Left colon (tissue), 2 donors: ENCODE data around the gene GRIK5. TPM values are rescaled to one million over a fixed set of nuclear protein-coding genes. Genes with fewer than 3 reads are reported as not detected.
"Not testable (repeated sequence)": the region's sequence is repeated elsewhere in the genome, so short reads cannot be mapped to it uniquely, and the experiment has no call there.

Experiments
- ATAC-seq: fragments of 200-7000 bp; cut with Tn5 transposase; one replicate; pipeline ENCODE4 v1.9.1; 2020; ENCODE audit warnings: mild to moderate bottlenecking, moderate library complexity
- DNase-seq, 2 donors: peaks; one replicate each; pipeline ENCODE4 v3.0.0-alpha.2; 2020
- intact Hi-C, 2 donors: fragments of 100-400 bp; cut with DNase I in 1 of 2; cut with micrococcal nuclease in 1 of 2; formaldehyde crosslinking; loops; one replicate each; pipeline versions ENCODE4 v1.11.2 to v1.14.0; 2022; cut with DNase I, micrococcal nuclease
- total RNA-seq, 2 donors: library from RNA; stranded (reverse); fragmentation: NEBNext Ultra II Directional; extraction: Animal tissue kit (Norgen Biotek cat#: 25700); gene quantifications; one replicate each; pipeline ENCODE4 v1.2.1, GENCODE V29; 2021
- donor health status: DM: no; HTN: no; CAD: no.
- donor health status: DM: yes; HTN: yes; CAD: no.

The GRIK5 gene
- total RNA-seq, 2 donors from 2014 or later: 1.0 to 2.6 TPM

DNA sequence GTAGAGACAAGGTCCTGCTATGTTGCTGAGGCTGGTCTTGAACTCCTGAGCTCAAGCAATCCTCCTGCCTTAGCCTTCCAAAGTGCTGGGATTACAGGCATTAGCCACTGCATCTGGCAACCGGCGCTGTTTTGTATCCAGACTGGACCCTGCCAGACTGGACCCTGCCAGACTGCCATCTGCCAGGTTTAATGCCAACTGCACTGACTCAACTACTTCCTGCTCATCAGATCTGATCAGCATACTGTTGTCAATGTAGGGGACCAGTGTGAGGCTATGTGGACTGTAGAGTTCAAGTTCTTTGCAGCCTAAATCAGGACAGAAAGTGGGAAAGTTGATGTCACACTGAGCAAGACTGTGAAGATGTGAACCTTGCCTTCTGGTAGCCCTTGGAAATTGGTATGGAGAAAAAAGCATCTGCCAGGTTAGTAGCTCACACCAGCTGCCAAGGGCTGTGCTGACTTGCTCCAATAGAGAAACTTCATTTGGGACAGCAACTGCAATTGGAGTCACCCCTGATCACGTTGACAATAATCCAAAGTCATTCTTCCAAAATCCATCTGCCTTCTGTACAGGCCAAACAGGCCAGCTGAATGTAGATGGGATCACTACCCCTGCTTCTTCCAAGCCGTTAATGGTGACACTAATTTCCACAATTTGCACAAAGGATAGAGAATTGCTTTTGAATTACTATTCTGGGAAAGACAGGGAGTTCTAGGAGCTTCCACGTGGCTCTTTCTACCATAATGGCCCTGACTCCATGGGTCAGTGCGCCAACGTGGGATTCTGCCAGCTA lies 39.2 kb downstream of the GRIK5 start:
- intact Hi-C loops: no loop called here
- no peak for DNase-seq
- no peak for ATAC-seq

DNA sequence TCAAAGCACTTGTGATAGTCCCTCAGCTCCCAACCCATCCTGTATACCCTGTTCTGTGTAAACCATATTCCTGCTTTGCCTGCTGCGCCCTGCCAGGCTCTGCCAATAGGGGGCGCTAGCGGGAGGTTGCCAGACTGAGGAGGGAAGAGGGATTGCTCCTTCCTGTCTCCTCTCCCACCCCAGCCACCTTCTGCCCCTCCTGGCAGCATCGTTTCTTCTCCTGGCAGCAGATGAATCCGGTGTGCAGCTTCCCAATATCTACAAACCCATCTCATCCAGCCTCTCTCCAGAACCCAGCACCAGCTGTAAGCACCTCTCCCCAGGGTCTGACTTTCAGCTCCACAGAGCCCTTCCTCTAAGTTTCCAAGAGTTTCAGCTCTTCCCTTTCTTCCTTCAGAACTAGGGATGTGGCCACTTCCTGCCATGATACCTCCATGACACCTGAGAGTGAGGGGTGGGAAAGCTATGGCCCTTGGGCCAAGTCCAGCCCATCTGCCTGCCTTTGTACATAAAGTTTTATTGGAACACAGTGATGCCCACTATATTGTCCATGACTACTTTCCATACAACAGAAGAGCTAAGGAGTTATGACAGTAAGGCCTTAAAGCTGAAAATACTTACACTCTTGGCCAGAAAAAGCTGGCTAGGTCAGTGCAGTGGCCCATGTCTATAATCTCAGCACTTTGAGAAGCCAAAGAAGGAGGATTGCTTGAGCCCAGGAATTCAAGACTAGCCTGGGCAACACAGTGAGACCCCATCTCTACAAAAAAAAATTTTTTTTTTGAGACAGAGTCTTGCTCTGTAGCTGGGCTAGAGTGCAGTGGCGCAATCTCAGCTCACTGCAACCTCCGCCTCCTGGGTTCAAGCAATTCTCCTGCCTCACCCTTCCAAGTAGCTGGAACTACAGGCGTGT lies 41.4 kb downstream of the GRIK5 start:
- DNase-seq: peak in 1 of 2 donors; percentile 7
- intact Hi-C loops: no loop called here
- ATAC-seq: no peak

DNA sequence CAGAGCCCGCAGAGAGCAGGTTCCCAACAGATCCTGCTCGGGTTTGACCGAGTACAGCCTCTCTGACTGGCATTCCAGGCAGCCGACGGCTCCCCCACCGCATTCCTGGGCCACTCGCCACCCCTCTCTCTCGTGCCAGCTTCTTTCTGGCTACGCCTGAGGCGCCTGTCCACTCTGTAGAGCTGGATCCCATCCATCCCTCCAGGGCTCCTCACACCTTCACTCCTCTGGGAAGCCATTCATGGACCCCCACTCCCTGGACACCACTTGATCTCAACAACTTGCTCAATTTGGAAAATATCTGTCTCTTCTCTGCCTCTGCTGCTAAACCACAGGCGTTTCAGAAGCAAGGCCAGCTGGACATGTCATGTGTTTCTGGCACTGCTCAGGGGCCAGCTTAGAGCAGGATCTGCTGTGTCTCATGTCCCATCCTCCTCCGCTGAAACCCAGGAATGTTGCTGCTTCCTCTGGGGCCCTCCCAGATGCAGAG lies 45.3 kb downstream of the GRIK5 start:
- ATAC-seq (no peak), DNase-seq (peak in 1 of 2 donors; percentile 6)
- intact Hi-C loops: no loop called here

DNA sequence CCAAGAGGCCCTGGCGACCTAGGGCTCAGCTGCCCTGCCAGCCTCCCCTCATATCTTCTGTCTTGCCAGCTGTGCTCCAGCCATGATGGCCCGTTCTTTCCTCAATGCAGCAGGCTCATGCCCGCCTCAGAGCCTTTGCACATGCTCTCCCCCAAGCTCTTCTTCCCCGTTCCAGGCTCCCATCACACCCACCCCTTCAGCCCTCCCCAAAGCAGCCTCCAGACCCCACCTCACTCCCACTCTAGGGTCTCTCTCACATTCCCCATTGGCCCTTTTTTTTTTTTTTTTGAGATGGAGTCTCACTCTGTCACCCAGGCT lies 46.1 kb downstream of the GRIK5 start:
- ATAC-seq (no peak), DNase-seq (no peak)
- intact Hi-C loops: no loop called here

DNA sequence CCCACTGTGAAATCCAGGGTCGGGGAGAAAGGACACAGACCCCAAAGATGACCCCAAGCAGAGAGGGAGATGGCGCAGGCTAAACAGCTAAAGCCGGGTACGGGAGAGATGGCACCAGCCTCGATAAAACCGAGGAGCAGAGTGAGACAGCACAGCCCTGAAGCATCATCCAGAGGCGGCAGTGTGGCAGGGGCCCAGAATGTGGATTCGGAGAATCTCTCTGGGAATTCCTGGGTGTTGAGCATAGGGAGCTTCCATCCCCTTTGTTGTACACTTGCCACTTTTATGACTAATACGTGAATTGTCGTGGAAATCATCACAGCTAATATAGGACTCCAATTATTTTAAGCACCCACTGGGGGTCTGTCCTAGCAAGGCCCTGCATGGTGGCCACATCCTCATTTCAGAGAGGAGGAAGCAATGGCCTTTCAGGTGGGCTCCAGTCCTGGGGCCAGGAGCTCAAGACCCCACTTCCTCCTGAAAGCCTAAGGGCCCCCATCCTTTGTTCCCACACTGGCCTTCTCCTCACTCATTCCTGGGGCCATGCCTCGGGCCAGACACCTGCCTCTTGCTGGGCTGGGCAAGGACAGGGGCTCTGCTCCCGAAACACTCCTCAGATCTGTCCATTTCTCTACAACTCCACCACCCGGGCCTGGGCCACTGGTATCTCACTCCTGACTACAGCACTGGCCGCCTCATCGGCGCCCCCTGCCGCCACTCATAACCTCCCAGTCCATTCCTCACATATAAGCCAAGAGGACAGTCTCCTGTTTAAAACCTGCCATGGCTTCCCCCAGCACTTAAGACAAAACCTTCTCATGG lies 46.7 kb downstream of the GRIK5 start:
- ATAC-seq: no peak
- DNase-seq: peak in 1 of 2 donors; percentile 30

DNA sequence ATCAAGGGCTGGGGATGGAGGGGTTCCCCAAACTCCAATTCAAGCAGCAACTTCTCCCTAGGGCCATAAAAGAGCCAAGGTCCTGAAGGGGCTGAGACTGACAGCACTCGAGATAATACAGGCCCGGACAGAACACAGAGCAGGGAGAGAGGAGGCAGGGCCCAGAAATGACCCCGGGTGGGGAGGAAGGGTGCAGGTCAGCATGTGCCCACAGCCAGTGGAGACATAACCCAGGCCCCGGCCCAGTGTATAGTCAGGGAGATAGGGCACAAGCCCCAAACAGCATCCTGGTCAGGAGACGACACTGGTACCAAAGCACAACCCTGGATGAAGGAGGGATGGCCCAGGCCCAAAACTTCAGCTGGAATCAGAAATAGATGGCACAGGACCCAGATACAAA lies 47.4 kb downstream of the GRIK5 start:
- ATAC-seq (no peak), DNase-seq (no peak)
- intact Hi-C loops: no loop called here

More for the DNA sequence above, 46.7 kb downstream of the GRIK5 start:
- intact Hi-C loops: no loop called here

DNA sequence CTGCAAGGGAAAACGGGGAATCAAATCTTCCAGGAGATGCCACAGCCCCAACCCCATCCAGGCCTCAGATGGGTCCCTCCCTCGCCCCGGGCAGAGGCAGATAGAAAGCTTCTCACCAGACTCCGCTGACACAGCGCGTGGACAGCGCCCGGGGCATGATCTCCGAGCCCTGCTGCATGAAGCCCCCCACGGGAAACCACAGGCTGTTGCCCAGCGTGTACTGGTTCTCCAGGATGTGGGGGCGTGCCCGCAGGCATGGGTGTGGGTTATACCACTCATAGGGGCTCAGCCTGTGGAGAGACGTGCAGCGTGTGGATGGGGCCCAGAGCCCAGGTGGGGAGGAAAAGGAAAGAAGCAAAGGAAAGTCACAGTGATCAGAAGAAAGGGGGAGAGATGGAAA lies 48.8 kb downstream of the GRIK5 start:
- DNase-seq (no peak), ATAC-seq (no peak)
- intact Hi-C loops: no loop called here

DNA sequence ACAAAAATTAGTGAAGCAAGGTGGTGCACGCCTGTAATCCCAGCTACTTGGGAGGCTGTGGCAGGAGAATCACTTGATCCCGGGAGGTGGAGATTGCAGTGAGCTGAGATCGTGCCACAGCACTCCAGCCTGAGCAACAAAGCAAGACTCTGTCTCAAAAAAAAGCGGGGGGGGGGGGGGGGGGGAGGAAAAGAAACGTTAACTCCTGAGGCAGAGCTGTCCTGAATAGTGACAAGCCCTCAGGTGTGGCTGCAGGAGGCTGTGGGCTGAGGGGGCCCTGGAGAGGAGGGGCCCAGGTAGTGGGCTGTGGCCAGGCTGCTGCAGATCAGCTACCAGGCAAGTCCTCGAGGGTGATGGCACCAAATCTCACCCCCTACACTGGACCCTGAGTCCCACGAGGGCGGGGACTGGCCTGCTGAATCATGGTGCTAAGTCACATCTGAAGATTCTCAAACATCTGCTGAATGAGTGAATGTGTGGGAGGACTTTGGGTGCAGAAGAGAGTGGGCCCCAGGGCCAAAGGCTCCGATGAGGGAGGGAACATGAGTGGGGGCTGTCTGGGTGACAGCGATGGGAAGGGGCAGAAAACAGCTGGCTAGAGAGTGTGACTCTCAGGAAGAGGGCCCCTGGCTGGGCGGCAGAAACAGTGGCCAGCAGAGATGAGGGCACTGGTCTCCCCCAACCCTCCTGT lies 51.4 kb downstream of the GRIK5 start:
- intact Hi-C loops: no loop called here
- ATAC-seq (no peak), DNase-seq (no peak)

DNA sequence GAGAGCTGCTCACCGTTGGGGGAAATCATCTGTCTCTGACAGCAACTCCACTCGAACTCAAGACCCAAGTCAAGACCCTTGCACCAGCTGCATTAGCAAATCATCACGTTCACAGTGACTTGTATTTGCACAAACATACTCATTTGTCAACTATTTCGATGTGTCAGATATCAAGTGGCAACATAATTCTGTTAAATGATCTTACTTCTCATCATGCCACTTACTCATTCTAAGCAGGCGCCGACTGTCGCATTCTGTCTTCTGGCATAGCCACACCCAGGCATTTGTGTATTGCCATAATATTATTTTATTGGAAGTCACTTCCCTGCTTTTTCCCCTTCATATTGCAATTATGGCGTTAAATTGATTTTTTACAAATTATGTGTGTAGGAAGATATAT lies 53.0 kb downstream of the GRIK5 start:
- DNase-seq (no peak), ATAC-seq (no peak)
- intact Hi-C loops: no loop called here

DNA sequence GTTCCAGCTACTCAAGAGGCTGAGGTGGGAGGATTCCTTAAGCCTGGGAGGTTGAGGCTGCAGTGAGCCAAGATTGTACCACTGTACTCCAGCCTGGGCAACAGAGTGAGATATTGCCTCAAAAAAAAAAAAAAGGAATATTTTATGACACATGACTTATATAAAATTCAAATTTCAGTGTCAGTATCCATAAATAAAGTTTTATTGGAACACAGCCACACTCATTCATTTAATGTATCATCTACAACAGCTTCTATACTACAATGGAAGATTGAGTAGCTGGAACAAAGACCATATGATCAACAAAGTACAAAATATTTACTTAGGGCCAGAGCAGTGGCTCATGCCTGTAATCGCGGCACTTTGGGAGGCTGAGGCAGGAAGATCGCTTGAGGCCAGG lies 57.3 kb downstream of the GRIK5 start:
- DNase-seq, intact Hi-C loops, ATAC-seq: not testable (repeated sequence)

DNA sequence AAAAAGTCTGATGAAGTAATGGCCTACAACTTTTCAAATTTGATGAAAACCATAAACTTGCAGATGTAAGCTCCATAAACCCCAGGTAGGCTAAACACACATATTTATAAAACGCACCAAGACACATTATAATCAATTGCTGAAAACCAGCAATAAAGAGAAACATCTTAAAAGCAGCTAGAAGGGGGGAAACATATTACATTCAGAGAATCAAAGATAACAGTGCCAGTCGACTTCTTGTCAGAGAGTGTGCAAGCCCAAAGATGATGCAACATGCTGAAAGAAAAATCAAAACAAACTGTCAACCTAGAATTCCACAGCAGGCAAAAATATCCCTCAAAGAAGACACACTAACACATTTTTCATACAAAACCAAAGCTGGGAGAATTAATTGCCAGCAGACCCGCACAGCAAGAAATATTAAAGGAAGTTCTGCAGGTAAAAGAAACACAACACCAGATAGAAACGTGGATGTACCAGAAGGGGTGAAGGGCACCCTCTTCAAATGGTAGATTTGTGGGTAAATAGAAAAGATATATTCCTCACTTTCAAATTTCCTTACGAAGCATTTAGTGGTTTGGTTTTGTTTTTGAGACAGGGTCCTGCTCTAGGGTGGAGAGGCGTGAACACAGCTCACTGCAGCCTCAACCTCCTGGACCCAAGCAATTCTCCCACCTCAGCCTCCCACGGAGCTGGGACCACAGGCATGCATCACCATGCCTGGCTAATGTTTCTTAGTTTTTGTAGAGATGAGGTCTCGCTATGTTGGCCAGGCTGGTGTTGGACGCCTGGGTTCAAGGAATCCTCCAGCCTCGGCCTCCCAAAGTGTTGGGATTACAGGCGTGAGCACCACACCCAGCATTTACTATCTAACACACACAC lies 59.5 kb downstream of the GRIK5 start:
- intact Hi-C loops: no loop called here
- DNase-seq (no peak), ATAC-seq (no peak)

DNA sequence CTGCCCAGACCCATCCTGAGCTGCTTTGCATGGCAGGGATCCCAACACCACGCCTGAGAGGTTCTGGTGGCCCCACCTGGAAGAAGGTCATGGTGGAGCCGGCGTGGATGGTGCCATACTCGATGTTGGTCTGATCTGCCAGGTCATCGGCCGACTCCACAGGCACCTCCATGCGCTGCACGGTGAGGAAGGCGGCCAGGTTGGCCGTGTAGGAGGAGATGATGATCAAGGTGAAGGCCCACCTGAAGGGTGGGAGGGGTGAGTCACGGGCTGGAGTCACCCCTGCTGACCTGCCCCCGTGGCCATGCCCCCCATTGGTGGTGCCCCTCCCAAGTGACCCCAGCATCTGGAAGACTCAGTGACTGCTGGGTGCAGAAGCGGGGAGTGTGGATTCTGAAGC lies 63.4 kb downstream of the GRIK5 start:
- DNase-seq (no peak), ATAC-seq (no peak)
- intact Hi-C loops: no loop called here

DNA sequence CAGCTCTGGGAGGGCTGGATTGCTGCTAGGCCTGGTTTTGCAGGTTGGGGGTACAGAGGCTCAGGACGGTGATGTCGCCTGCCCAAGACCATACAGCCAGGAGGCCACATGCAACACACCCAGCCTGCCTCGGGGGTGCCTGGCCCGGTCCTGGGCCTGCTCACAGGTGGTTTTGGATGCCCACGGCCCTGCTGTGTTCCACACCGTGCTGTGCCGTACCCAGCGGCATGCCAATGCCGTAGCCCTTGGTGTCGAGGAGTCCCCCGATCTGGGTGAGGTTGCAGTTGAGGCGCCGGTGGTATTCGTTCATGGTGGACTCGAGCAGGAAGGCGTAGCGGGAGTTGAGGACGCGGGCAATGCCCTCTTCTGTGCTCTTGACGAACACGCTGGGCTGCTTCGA lies 64.5 kb downstream of the GRIK5 start:
- intact Hi-C loops: no loop called here

DNA sequence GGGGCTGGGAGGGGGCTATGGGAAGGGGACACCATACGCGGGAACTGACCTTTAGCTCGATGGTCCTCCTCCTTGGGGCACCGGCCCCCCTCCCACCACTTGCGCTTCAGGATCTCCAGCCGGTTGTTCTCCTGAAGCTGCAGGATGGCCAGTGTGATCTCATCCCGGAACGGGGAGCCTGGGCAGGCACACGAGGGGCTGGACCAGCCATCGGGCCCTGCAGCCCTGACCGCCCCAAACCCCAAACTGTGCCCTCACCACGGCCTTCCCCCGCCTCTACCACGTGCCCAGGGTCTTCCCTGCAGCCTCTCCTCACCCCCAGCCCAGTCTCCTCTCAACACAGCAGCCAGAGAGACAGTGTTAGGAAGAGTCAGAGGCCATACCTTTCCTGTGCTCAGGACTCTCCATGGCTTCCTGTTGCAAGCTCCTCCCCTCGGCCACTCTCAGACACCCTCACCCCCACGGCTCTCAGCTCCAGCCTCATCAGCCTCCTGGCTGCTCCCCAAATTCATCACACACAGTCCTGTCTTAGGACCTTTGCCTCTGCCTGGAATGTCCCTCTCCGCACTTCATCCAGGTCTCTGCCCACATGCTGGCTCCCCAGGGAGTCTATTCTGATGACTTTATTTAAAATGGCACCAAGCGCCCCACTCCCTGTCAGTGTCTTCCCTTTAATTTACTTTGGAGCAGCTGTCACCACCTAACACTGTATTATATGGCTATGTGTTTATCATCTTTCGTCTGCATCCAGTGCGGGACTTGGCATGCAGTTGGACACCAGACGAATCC lies 66.3 kb downstream of the GRIK5 start:
- DNase-seq (no peak), ATAC-seq (no peak)
- intact Hi-C loops: no loop called here

More for the DNA sequence above, 64.5 kb downstream of the GRIK5 start:
- ATAC-seq: no peak
- no peak for DNase-seq

DNA sequence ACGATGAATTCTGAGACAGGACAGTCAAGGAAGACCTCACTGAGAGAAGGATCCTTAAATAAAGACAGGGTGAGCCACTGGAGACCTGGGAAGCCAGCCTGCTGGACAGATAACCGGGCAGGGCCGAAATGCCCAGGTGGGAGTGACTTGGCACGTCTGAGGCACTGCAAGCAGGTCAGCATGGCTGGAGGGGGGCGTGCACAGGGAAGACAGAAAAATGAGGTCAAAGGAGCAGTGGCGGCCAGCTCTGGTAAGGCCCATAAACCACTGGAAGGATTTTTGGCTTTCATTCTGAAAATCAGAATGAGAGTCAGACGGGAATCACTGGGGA lies 70.2 kb downstream of the GRIK5 start:
- DNase-seq (no peak), ATAC-seq (no peak)
- intact Hi-C loops: no loop called here

DNA sequence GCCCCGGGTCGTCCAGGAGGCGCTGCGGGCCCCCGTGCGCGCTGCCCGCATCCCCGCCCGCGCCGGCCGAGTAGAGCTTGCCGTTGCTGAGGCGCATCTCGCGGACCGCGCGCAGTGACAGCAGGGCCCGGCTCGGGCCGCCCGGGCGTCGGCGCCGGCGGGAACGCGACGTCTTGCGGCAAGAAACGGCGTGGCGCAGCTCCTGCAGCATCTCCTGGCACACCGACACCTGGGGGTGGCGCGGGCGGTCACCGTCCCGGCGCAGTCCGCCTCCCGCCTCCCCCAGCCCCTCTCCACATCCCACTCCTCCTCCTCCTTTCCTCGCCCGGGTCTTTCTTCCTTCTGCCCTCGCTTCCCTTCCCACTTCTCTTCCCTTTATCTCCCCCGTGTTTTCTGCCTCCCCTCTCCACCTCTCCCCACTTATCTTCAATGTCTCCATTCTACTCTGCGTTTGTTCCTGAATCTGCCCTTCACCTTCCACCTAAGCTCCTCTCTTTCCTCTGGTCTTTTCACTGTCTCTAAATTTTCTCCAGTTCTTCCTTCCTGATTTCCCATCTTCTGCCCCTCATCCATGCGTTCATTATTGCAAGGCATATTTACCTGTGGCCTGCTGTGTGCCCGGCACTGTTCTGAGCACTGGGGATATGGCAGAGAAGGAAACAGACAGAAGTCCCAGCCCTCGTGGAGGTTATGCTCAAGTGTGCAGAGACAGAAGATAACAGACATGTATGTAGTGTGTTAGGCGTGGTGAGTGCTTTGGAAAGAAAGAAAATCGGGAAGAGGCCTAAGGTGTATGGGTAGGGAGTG lies 70.7 kb downstream of the GRIK5 start:
- intact Hi-C loops: no loop called here
- DNase-seq: no peak
- no peak for ATAC-seq
